PC-3 (cell line): ENCODE measurements around the gene ATP6V0E2.

Experiments
- CTCF ChIP-seq: fragments of 300-600 bp; sonication (generic); conservative IDR thresholded peaks from 2 replicates; pipeline ENCODE4 v1.5.1; 2017; ENCODE audit warnings: antibody characterized with exemption, low read depth, mild to moderate bottlenecking, low read length
- EZH2 ChIP-seq: fragments of 300-600 bp; sonication (generic); IDR thresholded peaks from one replicate; pipeline ENCODE4 v1.6.1; 2017; ENCODE audit warnings: antibody characterized with exemption, mild to moderate bottlenecking, low read length; ENCODE audit not compliant: unreplicated experiment
- EZH2phosphoT487 ChIP-seq: fragments of 300-600 bp; sonication (generic); IDR thresholded peaks from 2 replicates; pipeline ENCODE4 v1.6.1; 2018; ENCODE audit warnings: mild to moderate bottlenecking, antibody characterized with exemption, low read length, borderline replicate concordance

GRCh38 chr7:149877890-149878522 is 4.2 kb downstream of the ATP6V0E2 start:
- no peak for TF ChIP-seq CTCF
- TF ChIP-seq EZH2, result no peak
- TF ChIP-seq EZH2phosphoT487, result no peak
